NCI-H1417 (cell line): ENCODE results near the gene PKD1.

ENCODE experiments used
- DNase-seq, 3 experiments: peaks; one replicate each; lab custom pipeline; 2025; lab: John Stamatoyannopoulos, UW

Gene PKD1

GRCh38 chr16:2074071-2074470 lies 61.6 kb downstream of the PKD1 start:
- DNase-seq = no peak

DNA sequence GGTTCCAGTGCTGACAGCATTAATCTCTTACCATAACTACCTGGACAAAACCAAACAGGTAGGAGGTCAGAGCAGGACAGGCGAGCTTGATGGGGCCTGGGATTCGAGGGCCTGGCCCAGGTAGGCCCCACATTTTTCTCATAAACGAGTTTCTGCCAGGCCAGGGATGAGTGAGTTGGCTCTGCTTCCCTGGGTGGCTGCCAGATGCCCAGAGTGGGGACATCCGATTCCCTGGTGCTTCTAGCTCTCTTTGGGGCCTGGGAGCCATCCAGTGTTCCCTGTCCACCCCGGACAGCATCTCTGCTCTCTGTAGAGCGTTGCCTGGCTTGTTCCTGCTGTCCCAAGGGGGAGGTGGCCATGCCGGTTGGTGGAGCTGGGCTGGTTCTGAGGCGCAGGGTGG lies 62.8 kb downstream of the PKD1 start:
- DNase-seq = no peak

- DNase-seq = no peak
Measured at GRCh38 chr16:2071454-2072202, 64.1 kb downstream of the PKD1 start.

DNA sequence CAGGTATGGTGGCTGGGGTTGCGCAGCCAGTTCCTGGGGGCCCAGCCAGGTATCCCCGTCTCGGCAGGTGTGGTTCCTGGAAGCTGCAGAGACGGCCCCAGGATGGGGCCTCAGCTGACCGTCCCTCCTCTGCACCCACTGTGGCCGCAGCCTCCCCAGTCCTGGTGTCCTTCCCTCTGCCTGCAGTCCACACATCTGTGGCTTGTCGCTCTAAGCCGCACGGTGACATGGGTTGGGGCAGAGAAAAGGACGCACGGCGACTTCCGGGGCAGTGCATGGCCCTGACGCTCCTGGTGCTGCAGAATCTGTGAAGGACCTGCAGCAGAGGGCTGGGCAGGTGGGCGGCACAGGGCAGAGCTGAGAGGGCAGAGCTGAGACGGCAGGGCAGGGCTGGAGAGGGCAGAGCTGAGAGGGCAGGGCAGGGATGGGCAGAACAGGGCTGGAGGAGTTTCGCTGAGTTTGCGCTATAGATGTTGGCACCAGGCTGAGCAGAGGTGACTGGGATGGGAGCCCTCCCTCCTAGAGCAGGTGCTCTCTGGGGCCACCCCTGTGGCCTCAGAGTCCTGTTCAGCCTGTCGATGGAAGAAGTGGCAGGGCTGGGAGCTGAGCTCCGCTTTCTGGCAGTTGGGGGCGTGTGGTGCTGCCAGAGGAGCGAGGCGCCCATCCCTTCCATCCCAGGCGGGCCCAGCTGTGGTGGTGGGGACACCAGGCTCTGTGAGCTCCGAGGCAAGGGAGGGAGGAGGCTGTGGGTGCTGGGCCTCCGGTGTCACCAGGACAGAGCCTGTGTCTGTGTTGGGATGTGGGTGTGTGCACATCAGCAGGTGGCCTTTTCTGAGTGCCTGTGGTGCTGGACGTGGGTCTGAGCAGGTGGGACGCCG lies 64.9 kb downstream of the PKD1 start:
- DNase-seq = no peak

GRCh38 chr16:2066139-2066538 lies 69.6 kb downstream of the PKD1 start:
- no peak for DNase-seq

- DNase-seq = no peak
Measured at GRCh38 chr16:2064368-2064945, 71.2 kb downstream of the PKD1 start.

DNA sequence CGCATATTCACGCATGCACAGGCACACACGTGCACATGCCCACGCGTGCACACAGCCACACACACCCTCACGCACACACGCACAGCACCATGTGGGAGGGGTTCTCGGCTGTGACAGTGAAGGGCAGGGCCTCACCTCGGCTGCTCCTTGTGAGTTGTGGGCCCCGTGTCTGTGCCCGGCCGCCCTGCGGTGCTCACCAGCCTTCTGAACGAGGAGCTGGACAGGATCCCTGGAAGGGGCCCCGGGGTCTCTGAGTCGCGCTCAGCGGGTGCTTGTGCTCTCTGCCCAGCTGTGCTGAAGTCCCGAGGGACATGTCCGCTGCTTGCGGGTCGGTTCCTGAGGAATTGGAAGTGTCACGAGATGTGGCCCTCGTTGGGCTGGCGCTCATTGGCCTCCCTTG lies 71.8 kb downstream of the PKD1 start:
- DNase-seq = no peak

DNA sequence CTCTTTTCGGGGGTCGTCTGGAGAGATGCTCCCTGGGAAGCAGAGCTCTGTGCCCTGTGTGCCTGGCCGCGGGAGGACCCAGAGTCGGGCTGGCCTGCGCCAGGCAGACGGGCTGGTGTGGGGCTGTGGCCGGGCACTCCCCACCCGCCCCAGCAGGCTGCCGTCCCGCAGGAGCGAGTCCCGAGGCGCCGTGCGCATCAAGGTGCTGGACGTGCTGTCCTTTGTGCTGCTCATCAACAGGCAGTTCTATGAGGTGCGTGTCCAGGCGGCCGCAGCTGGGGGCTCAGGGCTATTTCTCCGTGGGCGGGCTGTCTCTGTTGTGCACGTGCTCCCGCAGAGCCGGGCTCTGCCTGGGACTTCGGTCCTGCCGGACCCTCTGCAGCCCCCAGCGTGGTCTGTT lies 72.9 kb downstream of the PKD1 start:
- no peak for DNase-seq

- DNase-seq = no peak
Measured at GRCh38 chr16:2061526-2061925, 74.2 kb downstream of the PKD1 start.

GRCh38 chr16:2061023-2061422 lies 74.7 kb downstream of the PKD1 start:
- DNase-seq = no peak

DNA sequence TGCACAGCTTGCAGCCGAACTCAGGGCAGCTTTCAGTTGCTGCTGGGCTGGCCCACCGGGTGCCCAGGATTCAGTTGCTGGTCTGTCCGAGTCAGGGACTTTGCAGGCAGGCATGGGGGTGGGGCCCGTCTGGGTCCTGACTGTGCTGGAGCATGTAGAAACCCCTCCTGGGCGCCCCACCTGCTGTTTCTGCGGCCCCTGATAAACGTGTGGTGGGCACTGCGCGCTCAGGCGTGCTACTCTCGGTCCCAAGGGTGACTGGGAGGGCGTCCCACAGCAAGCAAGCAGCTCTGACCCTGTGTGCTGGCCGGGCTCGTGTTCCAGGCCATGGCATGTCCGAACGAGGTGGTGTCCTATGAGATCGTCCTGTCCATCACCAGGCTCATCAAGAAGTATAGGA lies 75.4 kb downstream of the PKD1 start:
- no peak for DNase-seq

DNA sequence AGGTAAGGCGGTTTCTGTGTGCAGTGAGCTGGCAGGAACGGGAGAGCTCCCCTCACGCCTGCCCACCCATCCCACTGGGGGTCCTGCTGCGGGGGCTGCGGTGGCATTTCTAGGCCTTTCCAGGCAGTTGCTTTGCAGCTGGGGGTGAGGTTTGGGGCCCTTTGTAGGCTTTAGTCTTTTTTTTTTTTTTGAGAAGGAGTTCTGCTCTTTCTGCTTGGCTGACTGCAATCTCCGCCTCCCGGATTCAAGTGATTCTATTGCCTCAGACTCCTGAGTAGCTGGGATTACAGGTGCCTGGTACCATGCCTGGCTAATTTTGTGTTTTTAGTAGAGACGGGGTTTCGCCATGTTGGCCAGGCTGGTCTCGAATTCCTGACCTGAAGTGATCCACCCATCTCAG lies 76.8 kb downstream of the PKD1 start:
- peak in 1 of 3 experiments; percentile 82 for DNase-seq

DNA sequence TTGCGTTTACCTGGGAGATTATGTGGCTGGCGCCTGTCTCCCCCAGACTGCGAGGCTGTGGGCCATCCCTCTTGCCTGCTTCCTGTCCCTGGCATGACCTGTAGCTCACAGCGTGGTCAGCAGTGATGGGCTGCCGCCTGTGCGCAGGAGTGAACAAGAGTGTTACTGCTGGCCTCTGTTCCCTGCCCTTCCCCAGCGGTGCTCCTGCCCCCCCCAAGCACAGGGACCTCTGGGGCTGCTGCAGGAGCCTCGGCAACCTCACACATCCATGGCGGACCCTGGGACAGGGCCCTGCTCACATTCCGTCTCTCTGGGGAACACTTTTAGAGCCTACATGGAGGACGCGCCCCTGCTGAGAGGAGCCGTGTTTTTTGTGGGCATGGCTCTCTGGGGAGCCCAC lies 77.3 kb downstream of the PKD1 start:
- DNase-seq = peak in 1 of 3 experiments; percentile 64

- DNase-seq = no peak
Measured at GRCh38 chr16:2057438-2057837, 78.3 kb downstream of the PKD1 start.

DNA sequence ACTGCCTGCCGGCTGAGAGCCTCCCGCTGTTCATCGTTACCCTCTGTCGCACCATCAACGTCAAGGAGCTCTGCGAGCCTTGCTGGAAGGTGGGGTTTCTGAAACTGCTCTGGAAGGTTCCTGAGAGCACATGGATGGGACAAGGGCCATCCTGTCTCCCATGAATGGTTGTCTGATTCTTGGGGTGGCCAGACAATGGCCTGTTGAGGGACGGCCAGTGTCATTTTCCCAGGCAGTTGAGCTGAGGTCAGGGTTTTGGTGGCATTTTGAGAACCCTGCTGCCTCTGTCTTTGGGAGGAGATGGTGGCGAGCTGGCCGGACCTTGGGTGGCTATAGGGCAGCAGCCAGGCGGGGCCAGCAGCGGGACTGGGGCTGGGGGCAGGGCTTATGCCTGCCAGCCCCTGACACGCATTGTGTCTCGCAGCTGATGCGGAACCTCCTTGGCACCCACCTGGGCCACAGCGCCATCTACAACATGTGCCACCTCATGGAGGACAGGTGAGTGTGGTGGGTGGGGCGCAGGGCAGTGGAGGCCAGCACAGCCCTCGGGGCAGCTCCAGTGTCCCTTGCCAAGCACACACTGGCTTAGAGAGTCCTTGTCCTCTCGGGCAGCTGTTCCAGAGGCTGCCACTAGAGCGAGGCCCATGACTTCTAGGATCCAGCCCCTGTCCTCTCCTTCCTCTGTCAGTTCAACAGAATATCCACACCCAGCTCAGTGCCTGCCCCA lies 78.9 kb downstream of the PKD1 start:
- DNase-seq = peak in 2 of 3 experiments; percentile 15 to 89

DNA sequence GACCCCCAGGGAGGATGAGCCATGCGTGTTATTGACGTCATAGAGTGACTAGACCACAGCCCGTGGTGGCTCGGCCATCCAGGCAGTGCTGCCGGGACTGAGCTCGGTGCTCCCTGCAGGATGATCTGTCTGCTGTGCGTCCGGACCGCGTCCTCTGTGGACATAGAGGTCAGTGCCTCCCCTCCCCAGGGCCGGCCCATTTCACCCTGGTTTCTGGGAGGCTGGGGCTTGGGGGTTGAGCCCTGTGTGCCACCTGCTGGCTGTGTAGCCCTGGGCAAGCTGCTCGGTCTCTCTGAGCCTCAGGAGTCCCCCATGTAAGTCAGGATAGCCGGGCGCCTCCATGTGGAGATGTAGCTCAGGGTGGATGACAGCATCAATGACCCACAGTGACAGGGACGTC lies 79.6 kb downstream of the PKD1 start:
- peak in 2 of 3 experiments; percentile 63 to 84 for DNase-seq

DNA sequence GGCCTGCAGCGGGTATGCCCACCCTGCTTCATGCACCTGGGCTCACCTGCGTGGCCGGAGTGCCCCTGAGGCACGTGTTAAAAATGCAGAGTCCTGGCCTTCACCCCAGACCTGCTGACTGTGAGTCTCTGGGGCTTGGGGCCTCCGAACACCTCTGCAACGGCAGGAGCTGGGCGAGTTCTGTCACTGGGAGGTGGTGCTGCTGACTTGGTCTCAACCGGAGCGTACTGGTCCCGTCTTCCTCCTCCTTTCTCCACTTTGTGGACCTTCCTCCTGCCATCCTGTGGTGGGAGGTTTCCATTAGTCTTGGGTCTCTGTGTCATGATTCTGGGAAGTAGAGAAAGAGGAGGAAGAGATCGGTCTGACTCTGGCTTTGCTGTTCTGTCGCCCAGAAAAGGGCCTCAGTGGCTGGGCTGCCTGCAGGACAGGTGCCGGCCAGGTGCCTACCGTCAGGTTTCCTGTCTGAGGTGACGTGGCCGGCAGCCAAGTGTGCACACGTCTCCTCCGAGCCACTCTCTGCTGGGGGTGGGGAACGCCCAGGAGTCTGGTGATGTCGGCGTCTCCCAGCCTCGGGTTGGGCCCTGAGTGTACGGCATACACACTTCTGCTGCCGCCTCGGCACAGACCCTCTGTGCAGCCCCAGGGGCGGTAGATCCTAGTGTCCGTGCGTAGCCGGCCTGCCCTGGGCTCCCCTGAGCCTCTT lies 81.0 kb downstream of the PKD1 start:
- DNase-seq = peak; percentile 77 to 97 (median 80)

DNA sequence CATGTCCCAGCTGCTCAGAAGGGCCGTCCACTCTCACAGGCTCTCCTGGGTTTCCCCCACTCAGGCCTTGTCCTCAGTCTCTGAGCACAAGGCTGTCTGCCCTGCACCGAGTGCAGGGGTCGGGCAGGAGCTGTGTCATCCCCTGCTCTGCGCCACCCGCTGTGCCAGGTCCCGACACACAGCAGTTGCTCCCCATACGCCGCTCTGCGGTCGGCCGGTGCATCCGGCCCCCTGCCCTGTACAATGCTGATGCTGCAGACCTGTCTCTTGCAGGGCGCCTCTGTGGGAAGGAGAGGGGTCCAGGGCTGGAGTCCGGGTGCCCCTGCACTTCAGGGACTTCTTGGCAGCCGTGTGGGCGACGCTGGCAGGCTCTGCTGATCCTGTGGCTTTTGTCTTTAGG lies 81.8 kb downstream of the PKD1 start:
- no peak for DNase-seq

DNA sequence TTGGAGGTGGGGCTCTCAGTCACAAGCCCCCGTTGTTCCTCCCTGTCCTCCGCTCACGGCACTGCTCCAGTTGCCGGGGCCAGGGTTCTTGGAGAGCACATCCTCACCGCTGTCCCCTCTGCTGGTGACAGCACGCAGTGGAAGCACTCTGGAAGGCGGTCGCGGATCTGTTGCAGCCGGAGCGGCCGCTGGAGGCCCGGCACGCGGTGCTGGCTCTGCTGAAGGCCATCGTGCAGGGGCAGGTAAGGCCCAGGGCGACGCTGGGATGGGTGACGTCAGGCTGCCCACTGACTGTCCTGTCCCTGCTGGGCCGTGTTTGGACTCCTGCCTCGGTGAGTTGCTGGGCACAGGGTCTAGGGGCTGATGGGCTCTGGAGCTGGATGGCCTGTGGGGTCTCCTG lies 82.5 kb downstream of the PKD1 start:
- DNase-seq = no peak

DNA sequence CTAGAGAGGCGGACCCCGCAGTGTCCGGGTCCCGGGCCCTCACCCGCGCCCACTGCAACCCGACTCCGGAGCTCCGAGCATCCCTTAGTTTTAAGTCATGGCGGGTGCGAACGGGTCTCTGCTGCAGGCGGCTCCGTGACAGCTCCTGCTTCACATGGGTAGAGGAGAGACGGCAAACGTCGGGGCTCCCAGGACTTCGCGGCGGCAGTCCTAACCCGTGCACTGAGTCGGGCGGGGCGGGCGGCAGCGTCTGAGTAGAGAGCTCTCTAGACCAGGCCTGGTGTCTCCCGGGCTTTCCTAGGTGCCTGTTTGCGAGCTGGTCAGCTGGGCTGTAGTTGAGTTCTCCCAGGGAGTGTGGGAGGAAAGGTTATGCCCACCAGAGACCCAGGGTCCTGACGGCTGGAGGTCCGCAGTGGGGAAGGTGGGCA lies 87.6 kb downstream of the PKD1 start:
- DNase-seq = no peak

DNA sequence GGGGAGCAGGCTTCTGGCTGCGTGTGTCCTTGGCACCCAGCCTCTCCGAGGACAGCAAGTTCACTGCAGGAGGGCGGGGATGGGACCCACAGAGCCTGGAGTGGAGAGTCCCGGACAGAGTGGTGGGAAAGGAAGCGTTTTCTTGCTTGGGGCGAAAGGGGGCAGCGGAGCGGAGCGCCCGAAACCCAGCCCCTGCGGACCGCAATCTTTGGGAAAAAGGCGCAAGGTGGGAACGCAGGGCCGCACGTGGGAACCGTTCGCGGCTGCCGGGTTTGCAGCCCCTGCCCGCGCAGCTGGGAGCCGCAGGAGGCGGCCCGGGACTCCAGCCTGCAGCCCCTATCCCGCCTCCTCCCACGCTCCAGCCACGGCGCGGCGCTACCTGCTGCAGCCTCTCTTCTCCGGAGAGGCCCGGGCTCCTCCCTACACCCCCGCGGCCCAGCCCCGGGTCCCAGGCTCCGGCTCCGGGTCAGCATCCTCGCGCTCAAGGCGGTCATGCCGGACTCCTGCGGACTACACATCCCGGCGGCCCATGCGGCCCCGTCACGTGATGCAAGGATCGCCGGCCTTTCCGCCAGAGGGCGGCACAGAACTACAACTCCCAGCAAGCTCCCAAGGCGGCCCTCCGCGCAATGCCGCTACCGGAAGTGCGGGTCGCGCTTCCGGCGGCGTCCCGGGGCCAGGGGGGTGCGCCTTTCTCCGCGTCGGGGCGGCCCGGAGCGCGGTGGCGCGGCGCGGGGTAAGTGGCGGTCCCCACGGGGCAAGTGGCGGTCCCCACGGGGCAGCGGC lies 88.2 kb downstream of the PKD1 start, which contains the start of the genes NTHL1 and TSC2:
TSS of gene NTHL1 (minus strand) at position 505 of the 786 bp plus-strand sequence. CDS start at position 494, 11 bp downstream.
TSS of gene TSC2 (plus strand) at position 656 of the 786 bp plus-strand sequence. CDS start 631 bp downstream, outside the sequence.
- peak; percentile 94 to 99 (median 96) for DNase-seq
